ENCODE measurements around the gene TTC34.

DNA sequence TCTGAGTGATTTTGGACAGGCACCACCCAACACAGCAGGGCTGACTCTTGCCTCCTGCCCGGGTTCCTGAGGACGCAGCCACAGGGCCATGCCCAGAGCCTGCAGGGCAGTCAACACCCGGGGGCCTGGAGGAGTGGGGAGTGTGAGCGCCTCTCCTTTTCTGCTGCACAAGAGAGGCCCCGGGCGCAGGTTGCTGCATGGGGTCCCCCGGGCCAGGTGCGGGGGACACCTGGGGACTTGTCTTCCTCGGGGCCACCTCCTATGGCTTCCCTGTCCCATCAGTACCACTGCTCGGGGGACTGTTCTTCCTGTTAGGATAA lies 6.9 kb upstream of the TTC34 start:
- no peak for TF ChIP-seq FOXK2 (IDR thresholded peaks at IDR 0.05)
- no peak for TF ChIP-seq STAT3 (IDR thresholded peaks at IDR 0.05; ENCODE audit: low read depth, low read length)
- TF ChIP-seq PAX5 (IDR thresholded peaks at IDR 0.05; ENCODE audit: borderline replicate concordance, low read depth, low read length) = no peak

Measured in GM12878 (cell line).